Upper lobe of left lung (tissue), 6 donors: ENCODE data around the gene ZNF407. TPM values are rescaled to one million over a fixed set of nuclear protein-coding genes. Genes with fewer than 3 reads are reported as not detected.

ENCODE experiments used
- ATAC-seq, 2 donors: fragments of 200-7000 bp; cut with Tn5 transposase; one replicate each; pipeline ENCODE4 v1.9.1; 2022; ENCODE audit warnings: mild to moderate bottlenecking in 2 of 2, moderate library complexity in 2 of 2; ENCODE audit not compliant: low FRiP score in 2 of 2
- DNase-seq, 2 donors: peaks; one replicate each; pipeline ENCODE4 v3.0.0-alpha.2; 2019 to 2020
- H3K27ac ChIP-seq, 4 donors: fragments of 200-600 bp; sonication (generic); one replicate each; pipeline ENCODE4 v1.5.1; 2016 to 2019
- H3K27me3 ChIP-seq, 4 donors: fragments of 200-600 bp; sonication (generic); one replicate each; pipeline ENCODE4 v1.5.1; 2017 to 2019
- H3K36me3 ChIP-seq, 4 donors: fragments of 200-600 bp; sonication (generic); one replicate each; pipeline ENCODE4 v1.5.1; 2016 to 2019
- H3K4me1 ChIP-seq, 4 donors: fragments of 200-600 bp; sonication (generic); one replicate each; pipeline ENCODE4 v1.5.1; 2018 to 2019
- H3K4me3 ChIP-seq, 4 donors: fragments of 200-600 bp; sonication (generic); one replicate each; pipeline ENCODE4 v1.5.1; 2017 to 2019; ENCODE audit warnings: mild to moderate bottlenecking in 2 of 4, moderate library complexity in 1 of 4
- H3K9me3 ChIP-seq, 4 donors: fragments of 200-600 bp; sonication (generic); one replicate each; pipeline ENCODE4 v1.5.1; 2018 to 2019
- EP300 ChIP-seq, 4 donors: sonication (generic); formaldehyde crosslinking; IDR thresholded peaks; one replicate each; pipeline ENCODE4 v1.5.1; 2017; ENCODE audit warnings: antibody characterized with exemption in 4 of 4, control low read depth in 2 of 4
- POLR2A ChIP-seq, 4 donors: fragments of 450-650 bp; IDR thresholded peaks; one replicate each; pipeline ENCODE4 v1.5.1; 2016 to 2017; ENCODE audit warnings: antibody characterized with exemption in 4 of 4, mild to moderate bottlenecking in 2 of 4
- POLR2AphosphoS5 ChIP-seq, 2 donors: sonication (generic); formaldehyde crosslinking; IDR thresholded peaks; one replicate each; pipeline ENCODE4 v1.5.1; 2017; ENCODE audit warnings: antibody characterized with exemption in 2 of 2
- WGBS, 2 donors: methylation state at CpG; one replicate each; pipeline ENCODE4 v1.1.5; 2017 to 2018; 5-methylcytosine and 5-hydroxymethylcytosine counted together
- total RNA-seq, 6 donors: library from RNA; depleted of rRNA in 4 of 6; stranded (reverse); fragments of >200 nt in 4 of 6; gene quantifications; one replicate each; pipeline versions ENCODE4 v1.1.0 to v1.2.1, GENCODE V29; 2016 to 2021
- TF ChIP-seq, protein P1 (sequence below), 6 experiments: fragments of 450-650 bp in 4 of 6; fragments of 200-600 bp in 2 of 6; sonication (generic) in 2 of 6; IDR thresholded peaks; one replicate each; pipeline ENCODE4 v1.5.1; 2016 to 2019; ENCODE audit warnings: antibody characterized with exemption in 6 of 6
- donor health status: DM: no; HTN: no; CAD: no; lungs with moderate emphysema.
- donor health status: DM: no; HTN: yes; CAD: no; lungs with severe emphysema.

The ZNF407 gene
- total RNA-seq, 6 donors from 2014 or later, result 12.2 to 77.5 (median 17.1) TPM

DNA sequence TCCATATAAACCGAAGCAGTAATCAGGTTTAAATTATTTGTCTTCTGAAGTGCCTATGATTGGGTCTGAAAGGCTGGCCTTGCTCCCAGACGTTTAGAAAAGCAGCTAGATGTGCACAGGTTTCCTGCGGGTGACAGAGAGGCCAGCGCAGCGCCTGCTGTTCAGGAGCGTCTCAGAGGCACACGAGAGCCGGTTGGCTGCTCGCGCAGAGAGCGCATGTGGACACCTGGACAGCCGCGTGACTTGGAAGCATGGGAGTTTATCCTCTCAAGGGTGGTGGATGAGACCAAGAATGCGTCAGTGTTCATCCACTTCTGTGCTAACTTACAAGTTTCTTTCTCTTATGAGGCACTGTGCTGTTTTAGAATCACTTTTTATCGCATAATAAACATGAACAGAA lies 307.6 kb downstream of the ZNF407 start:
- TF ChIP-seq POLR2AphosphoS5 (IDR thresholded peaks at IDR 0.05), result no peak
- no peak for TF ChIP-seq POLR2A (IDR thresholded peaks at IDR 0.05)
- TF ChIP-seq, protein P1, sequence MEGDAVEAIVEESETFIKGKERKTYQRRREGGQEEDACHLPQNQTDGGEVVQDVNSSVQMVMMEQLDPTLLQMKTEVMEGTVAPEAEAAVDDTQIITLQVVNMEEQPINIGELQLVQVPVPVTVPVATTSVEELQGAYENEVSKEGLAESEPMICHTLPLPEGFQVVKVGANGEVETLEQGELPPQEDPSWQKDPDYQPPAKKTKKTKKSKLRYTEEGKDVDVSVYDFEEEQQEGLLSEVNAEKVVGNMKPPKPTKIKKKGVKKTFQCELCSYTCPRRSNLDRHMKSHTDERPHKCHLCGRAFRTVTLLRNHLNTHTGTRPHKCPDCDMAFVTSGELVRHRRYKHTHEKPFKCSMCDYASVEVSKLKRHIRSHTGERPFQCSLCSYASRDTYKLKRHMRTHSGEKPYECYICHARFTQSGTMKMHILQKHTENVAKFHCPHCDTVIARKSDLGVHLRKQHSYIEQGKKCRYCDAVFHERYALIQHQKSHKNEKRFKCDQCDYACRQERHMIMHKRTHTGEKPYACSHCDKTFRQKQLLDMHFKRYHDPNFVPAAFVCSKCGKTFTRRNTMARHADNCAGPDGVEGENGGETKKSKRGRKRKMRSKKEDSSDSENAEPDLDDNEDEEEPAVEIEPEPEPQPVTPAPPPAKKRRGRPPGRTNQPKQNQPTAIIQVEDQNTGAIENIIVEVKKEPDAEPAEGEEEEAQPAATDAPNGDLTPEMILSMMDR (IDR thresholded peaks at IDR 0.05), result no peak
- TF ChIP-seq EP300 (IDR thresholded peaks at IDR 0.05), result no peak
- ATAC-seq (no peak), DNase-seq (peak in 1 of 2 donors; percentile 27)
- H3K27ac ChIP-seq, result no peak overlapping the region
- H3K27me3 ChIP-seq, result no peaks in the 10 kb centered on the region
- no peaks in the 10 kb centered on the region for H3K4me1 ChIP-seq
- H3K36me3 ChIP-seq, result no peaks in the 10 kb centered on the region
- H3K9me3 ChIP-seq, result no peaks in the 10 kb centered on the region
- no peak overlapping the region for H3K4me3 ChIP-seq
- 80 to 90% methylated on average over 15 of the region's 15 CpGs for WGBS, 2 donors

DNA sequence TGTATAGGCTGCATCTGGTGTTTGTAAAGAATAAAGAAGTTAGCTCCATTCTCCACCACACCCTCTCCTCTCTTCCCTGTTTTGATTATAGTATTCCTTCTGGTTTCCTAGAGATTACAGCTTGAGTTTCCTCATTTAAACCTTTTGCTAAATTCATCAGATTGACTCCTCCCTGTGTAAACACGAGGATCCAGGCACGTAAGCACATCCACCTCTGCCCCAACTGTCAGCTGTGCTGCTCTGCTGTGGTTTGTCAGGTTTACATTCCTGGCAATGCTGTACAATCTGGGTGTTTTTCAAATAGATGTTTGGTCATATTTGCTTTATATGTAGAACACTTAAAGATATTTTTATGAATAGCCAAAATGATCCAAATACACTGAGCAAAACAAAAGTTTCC lies 308.5 kb downstream of the ZNF407 start:
- TF ChIP-seq, protein P1 (IDR thresholded peaks at IDR 0.05), result no peak
- TF ChIP-seq POLR2AphosphoS5 (IDR thresholded peaks at IDR 0.05) (no peak), EP300 (IDR thresholded peaks at IDR 0.05) (no peak), POLR2A (IDR thresholded peaks at IDR 0.05) (no peak)
- Histone ChIP-seq H3K9me3 (no peaks in the 10 kb centered on the region), H3K27me3 (no peaks in the 10 kb centered on the region), H3K4me1 (no peaks in the 10 kb centered on the region), H3K27ac (no peak overlapping the region), H3K36me3 (no peaks in the 10 kb centered on the region), H3K4me3 (no peak overlapping the region)
- no peak for DNase-seq
- WGBS, 2 donors, result 37 to 38% methylated on average over 2 of the region's 2 CpGs
- peak in 1 of 2 donors; percentile 47 for ATAC-seq

DNA sequence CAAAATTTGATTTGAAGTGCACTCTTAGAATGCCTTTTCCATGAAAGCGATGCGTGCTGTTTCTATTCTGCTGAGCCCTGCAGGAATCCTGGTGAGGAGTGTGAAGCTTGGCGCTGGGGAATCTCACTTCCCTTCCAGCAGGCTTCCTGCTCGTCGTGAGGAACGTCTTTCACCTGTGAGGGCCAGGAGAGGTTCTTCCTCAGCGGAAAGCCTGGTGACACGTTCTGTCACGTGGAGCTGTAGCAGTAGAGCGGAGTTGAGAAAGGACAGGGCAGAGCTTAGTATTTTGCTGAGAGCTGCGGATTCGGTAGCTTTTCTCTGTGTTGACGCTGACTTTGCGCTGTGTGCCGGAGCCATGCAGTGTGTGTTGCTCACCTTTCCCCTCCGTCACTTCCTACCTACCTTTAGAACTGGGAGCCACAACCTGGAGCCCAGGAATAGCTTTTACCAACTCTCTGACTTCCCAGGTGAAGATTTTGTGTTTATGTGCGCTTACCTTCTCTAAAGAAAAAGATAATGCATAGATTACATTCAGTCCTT lies 316.5 kb downstream of the ZNF407 start:
- Histone ChIP-seq H3K27ac (no peak overlapping the region), H3K9me3 (no peaks in the 10 kb centered on the region), H3K36me3 (no peaks in the 10 kb centered on the region), H3K4me1 (peaks cover 0 to 3% (median 0%) of the 10 kb centered on the region in 4 donors), H3K4me3 (no peak overlapping the region), H3K27me3 (no peaks in the 10 kb centered on the region)
- TF ChIP-seq, protein P1 (IDR thresholded peaks at IDR 0.05), result no peak
- TF ChIP-seq POLR2AphosphoS5 (IDR thresholded peaks at IDR 0.05) (no peak), EP300 (IDR thresholded peaks at IDR 0.05) (no peak), POLR2A (IDR thresholded peaks at IDR 0.05) (no peak)
- no peak for DNase-seq
- WGBS, 2 donors, result 90 to 91% methylated on average over 17 of the region's 17 CpGs
- no peak for ATAC-seq

DNA sequence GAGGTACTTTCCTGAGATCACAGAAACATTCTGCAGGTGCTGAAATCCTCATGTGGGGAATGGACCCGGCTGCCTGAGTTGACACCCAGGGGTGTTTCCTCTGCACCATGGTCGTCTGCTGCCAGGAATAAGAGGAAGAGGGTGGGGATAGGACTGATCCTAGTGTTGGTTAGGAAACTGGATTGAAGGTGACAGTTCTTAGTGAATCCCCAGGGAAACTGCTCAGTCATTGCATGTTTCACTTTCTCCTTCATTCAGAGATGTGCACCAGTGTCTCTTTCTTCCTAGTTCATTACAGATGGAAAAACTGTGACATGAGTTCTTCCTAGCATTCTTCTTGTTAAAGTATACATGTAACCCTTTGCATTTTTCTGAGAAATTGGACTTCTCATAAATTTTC lies 317.0 kb downstream of the ZNF407 start:
- Histone ChIP-seq H3K27ac (no peak overlapping the region), H3K9me3 (no peaks in the 10 kb centered on the region), H3K36me3 (no peaks in the 10 kb centered on the region), H3K4me1 (peaks cover 0 to 3% (median 0%) of the 10 kb centered on the region in 4 donors), H3K4me3 (no peak overlapping the region), H3K27me3 (no peaks in the 10 kb centered on the region)
- DNase-seq (no peak), ATAC-seq (peak in 1 of 2 donors; percentile 35)
- no peak for TF ChIP-seq POLR2A (IDR thresholded peaks at IDR 0.05)
- no peak for TF ChIP-seq EP300 (IDR thresholded peaks at IDR 0.05)
- TF ChIP-seq, protein P1 (IDR thresholded peaks at IDR 0.05), result no peak
- no peak for TF ChIP-seq POLR2AphosphoS5 (IDR thresholded peaks at IDR 0.05)
- 45 to 60% methylated on average over 2 of the region's 2 CpGs for WGBS, 2 donors

DNA sequence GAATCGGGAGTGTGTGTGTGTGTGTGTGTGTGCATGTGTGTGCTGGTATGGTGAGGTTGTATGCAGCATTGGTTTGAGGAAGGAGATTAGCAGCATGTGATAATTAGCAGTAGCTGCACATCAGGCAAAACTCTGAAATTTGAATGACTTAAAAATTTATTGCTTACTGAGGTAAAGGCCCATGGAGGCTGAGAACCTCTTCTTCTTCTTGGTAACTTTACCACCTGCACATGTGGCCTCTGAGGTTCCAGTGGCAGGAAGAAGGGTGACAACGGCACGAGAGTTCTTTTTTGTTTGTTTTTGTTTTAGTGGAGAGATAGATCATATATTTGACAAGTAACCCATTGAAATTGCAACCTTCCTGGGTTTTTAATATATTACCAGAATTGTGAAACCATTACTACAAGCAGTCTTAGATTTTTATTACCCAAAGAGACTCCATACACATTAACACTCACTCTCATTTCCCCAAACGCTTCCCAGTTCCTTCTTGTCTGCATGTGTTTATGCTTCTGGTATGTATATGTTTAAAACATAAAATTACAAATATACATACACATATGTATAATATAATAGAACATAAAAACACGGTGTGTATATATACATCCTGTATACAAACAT lies 319.2 kb downstream of the ZNF407 start:
- Histone ChIP-seq H3K27me3 (no peaks in the 10 kb centered on the region), H3K9me3 (no peaks in the 10 kb centered on the region), H3K27ac (no peak overlapping the region), H3K4me1 (peaks cover 0 to 3% (median 0%) of the 10 kb centered on the region in 4 donors), H3K36me3 (peaks cover 0 to 4% (median 0%) of the 10 kb centered on the region in 4 donors), H3K4me3 (no peak overlapping the region)
- TF ChIP-seq, protein P1 (IDR thresholded peaks at IDR 0.05), result no peak
- no peak for TF ChIP-seq POLR2AphosphoS5 (IDR thresholded peaks at IDR 0.05)
- no peak for TF ChIP-seq POLR2A (IDR thresholded peaks at IDR 0.05)
- no peak for TF ChIP-seq EP300 (IDR thresholded peaks at IDR 0.05)
- no peak for ATAC-seq
- 49 to 58% methylated on average over 5 of the region's 5 CpGs for WGBS, 2 donors
- DNase-seq, result no peak
